Effector memory CD4-positive, alpha-beta T cell (primary cell): Measurements from ENCODE around the gene IRS2.

Experiments
- DNase-seq, 3 donors: peaks; one replicate each; pipeline ENCODE4 v3.0.0-alpha.2; 2020
- H3K27ac ChIP-seq: 2 replicates; pipeline ENCODE4 v1.7.0; 2013; ENCODE audit warnings: mild to moderate bottlenecking, low read length, moderate library complexity; ENCODE audit not compliant: insufficient read depth, poor library complexity, severe bottlenecking
- H3K27me3 ChIP-seq: replicated peaks from 2 replicates; pipeline ENCODE4 v1.7.0; 2013; ENCODE audit warnings: mild to moderate bottlenecking, low read length; ENCODE audit not compliant: insufficient read depth, control insufficient read depth, poor library complexity, severe bottlenecking
- H3K36me3 ChIP-seq: 2 replicates; pipeline ENCODE4 v1.7.0; 2013; ENCODE audit warnings: mild to moderate bottlenecking, low read length, moderate library complexity; ENCODE audit not compliant: control insufficient read depth, insufficient read depth
- H3K4me1 ChIP-seq: 2 replicates; pipeline ENCODE4 v1.7.0; 2013; ENCODE audit warnings: low read length, mild to moderate bottlenecking; ENCODE audit not compliant: control insufficient read depth, insufficient read depth, poor library complexity, severe bottlenecking
- H3K4me3 ChIP-seq: 2 replicates; pipeline ENCODE4 v1.7.0; 2013; ENCODE audit warnings: low read length, low read depth, mild to moderate bottlenecking; ENCODE audit not compliant: insufficient read depth, poor library complexity, severe bottlenecking
- H3K9me3 ChIP-seq: 2 replicates; pipeline ENCODE4 v1.7.0; 2013; ENCODE audit warnings: mild to moderate bottlenecking, low read length, moderate library complexity; ENCODE audit not compliant: control insufficient read depth

The IRS2 gene

DNA sequence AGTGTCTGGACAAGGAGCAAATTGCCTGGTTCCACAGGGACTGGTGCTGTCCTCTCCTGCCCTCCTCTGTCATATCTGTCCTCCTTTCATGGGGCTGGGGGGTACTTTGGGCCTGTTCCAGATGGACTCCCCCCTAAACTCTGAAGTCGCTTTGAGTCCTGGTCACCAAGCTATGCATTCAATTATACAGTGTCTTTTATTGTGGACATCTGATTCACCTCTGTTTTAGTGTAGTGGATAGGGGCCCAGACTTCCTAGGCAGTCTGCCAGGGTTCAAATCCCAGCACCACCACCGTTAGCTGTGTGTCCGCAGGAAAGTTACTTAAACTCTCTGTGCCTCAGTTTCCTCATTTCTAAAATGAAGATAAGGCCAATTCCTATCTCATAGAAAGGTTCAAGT, 21.0 kb upstream of the IRS2 start:
- Histone ChIP-seq H3K9me3 (no peaks in the 10 kb centered on the region), H3K4me1 (no peaks in the 10 kb centered on the region), H3K27ac (no peak overlapping the region), H3K36me3 (no peaks in the 10 kb centered on the region), H3K27me3 (no peaks in the 10 kb centered on the region), H3K4me3 (no peak overlapping the region)
- no peak for DNase-seq

GRCh38 chr13:109804654-109805053, 18.3 kb upstream of the IRS2 start:
- Histone ChIP-seq H3K4me3 (no peak overlapping the region), H3K27me3 (no peaks in the 10 kb centered on the region), H3K4me1 (no peaks in the 10 kb centered on the region), H3K27ac (no peak overlapping the region), H3K9me3 (no peaks in the 10 kb centered on the region), H3K36me3 (no peaks in the 10 kb centered on the region)
- no peak for DNase-seq

DNA sequence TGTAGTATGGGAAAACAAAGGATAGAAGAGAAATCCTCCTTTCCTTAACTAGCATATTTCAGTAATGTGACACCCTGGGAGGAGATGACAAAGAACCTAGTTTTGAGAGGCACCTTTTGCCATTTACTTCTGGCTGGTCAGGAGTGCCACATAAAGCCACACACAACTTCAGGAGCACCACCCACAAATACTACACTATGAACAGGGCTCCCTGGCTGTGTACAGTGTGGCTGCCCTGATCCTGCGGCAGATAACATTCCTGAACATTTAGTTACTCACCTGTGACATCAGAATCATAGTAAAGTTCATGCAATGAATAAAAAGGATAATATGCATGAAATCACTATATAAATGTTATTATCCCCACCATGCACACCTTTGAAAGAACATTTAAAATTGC, 17.4 kb upstream of the IRS2 start:
- Histone ChIP-seq H3K27ac (no peak overlapping the region), H3K4me3 (no peak overlapping the region), H3K27me3 (no peaks in the 10 kb centered on the region), H3K4me1 (no peaks in the 10 kb centered on the region), H3K36me3 (no peaks in the 10 kb centered on the region), H3K9me3 (no peaks in the 10 kb centered on the region)
- DNase-seq = no peak

GRCh38 chr13:109802936-109803335, 16.6 kb upstream of the IRS2 start:
- no peak for DNase-seq
- no peak overlapping the region for H3K27ac ChIP-seq
- H3K9me3 ChIP-seq = no peaks in the 10 kb centered on the region
- no peaks in the 10 kb centered on the region for H3K4me1 ChIP-seq
- no peaks in the 10 kb centered on the region for H3K27me3 ChIP-seq
- H3K4me3 ChIP-seq = no peak overlapping the region
- no peaks in the 10 kb centered on the region for H3K36me3 ChIP-seq

GRCh38 chr13:109795011-109795410, 8.6 kb upstream of the IRS2 start:
- DNase-seq = no peak
- no peaks in the 10 kb centered on the region for H3K36me3 ChIP-seq

GRCh38 chr13:109794095-109794494, 7.7 kb upstream of the IRS2 start:
- Histone ChIP-seq H3K9me3 (no peaks in the 10 kb centered on the region), H3K27ac (no peak overlapping the region), H3K36me3 (no peaks in the 10 kb centered on the region), H3K27me3 (peaks cover 4% of the 10 kb centered on the region), H3K4me1 (peaks cover 3% of the 10 kb centered on the region), H3K4me3 (no peak overlapping the region)
- no peak for DNase-seq

More at GRCh38 chr13:109795011-109795410, 8.6 kb upstream of the IRS2 start:
- Histone ChIP-seq H3K27me3 (peaks cover 4% of the 10 kb centered on the region), H3K4me1 (peaks cover 3% of the 10 kb centered on the region), H3K9me3 (no peaks in the 10 kb centered on the region), H3K4me3 (no peak overlapping the region), H3K27ac (no peak overlapping the region)

- no peak overlapping the region for H3K27ac ChIP-seq
- DNase-seq = no peak
- peaks cover 6% of the 10 kb centered on the region for H3K4me1 ChIP-seq
- no peak overlapping the region for H3K4me3 ChIP-seq
- no peaks in the 10 kb centered on the region for H3K36me3 ChIP-seq
- H3K9me3 ChIP-seq = no peaks in the 10 kb centered on the region
- H3K27me3 ChIP-seq = peaks cover 4% of the 10 kb centered on the region
These were observed 6.2 kb upstream of the IRS2 start for GRCh38 chr13:109792416-109793059.

DNA sequence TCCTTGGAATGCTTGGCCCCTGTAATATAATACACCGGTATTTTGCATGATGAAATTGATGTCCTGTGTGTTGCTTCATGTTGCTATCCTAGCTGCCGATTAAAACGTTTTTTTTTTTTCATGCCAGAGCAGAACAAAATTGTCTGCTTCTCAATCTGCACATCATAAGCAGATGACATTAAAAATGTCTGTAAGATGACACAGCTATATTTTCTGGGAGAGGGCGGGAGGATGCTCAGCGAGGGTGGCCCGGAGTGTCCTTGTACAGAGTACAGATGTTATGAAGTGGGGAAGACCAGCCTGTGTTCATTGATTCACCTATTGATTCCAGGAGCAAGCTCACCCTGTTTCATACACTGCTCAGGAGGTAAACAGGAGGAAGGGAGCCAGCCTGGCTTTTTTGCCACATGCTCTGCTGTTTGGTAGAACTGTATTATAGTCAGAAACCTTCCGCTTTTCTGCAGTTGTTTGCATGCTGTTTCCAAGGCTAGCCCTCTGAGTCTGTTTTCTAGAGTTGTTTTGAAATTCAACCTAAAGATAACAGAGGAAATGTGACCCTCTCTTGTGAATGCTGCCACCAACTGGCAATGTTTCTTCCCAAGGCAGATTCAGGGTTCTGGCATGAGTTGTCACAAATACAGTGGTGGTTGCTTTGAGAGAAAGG, 4.7 kb upstream of the IRS2 start:
- Histone ChIP-seq H3K27me3 (peaks cover 4% of the 10 kb centered on the region), H3K9me3 (no peaks in the 10 kb centered on the region), H3K4me1 (peaks cover 8% of the 10 kb centered on the region), H3K36me3 (no peaks in the 10 kb centered on the region), H3K4me3 (no peak overlapping the region), H3K27ac (no peak overlapping the region)
- DNase-seq = no peak

- Histone ChIP-seq H3K27me3 (no peaks in the 10 kb centered on the region), H3K9me3 (no peaks in the 10 kb centered on the region), H3K4me1 (peaks cover 5% of the 10 kb centered on the region), H3K4me3 (no peak overlapping the region), H3K27ac (no peak overlapping the region), H3K36me3 (no peaks in the 10 kb centered on the region)
- no peak for DNase-seq
These were observed 3.7 kb upstream of the IRS2 start for GRCh38 chr13:109790086-109790485.

DNA sequence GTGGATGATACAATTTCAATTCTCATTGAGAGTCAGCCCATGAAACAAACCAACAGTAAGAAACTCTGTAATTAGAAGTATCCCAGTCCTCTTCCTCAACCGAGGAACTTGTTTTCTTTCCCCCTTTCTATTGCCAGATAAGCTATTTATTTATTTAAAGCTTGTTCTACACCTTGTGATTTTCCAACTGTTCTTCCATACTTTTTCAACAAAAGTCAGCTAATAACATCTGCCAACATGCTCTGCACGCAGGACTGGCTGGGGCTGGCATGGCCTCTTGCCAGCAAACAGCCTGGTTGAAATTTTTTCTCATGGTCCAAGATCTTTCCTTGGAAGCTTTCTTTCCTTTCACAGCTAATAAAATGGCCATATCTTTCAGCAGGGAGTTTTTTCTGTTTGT, 2.9 kb upstream of the IRS2 start:
- DNase-seq = no peak
- Histone ChIP-seq H3K36me3 (no peaks in the 10 kb centered on the region), H3K4me1 (peaks cover 5% of the 10 kb centered on the region), H3K27ac (no peak overlapping the region), H3K9me3 (no peaks in the 10 kb centered on the region), H3K4me3 (no peak overlapping the region), H3K27me3 (no peaks in the 10 kb centered on the region)
